Endothelial cell of umbilical vein (primary cell): ENCODE data around the gene SIN3B. TPM values are rescaled to one million over a fixed set of nuclear protein-coding genes. Genes with fewer than 3 reads are reported as not detected.

Experiments used
- BruUV-seq: library from RNA; stranded (reverse); fragments of 400-500 nt; replicated peaks from 2 replicates; lab custom pipeline; 2021; lab: Mats Ljungman, UMichigan
- CTCF ChIA-PET: fragments of 300-600, 350-600 bp; sonication (Branson Sonifier 250); formaldehyde crosslinking; loops from one replicate; lab custom pipeline; 2021; ENCODE audit warnings: antibody characterized with exemption, inconsistent platforms; lab: Charles Lee
- POLR2A ChIA-PET: fragments of 300-600, 350-600 bp; sonication (Branson Sonifier 250); formaldehyde crosslinking; loops from one replicate; lab custom pipeline; 2021; ENCODE audit warnings: antibody characterized with exemption, inconsistent platforms; lab: Charles Lee
- DNase-seq: peaks from one replicate; pipeline ENCODE4 v3.0.0-alpha.2; 2011; ENCODE audit warnings: low read depth, low spot score
- FAIRE-seq: peaks from 2 replicates; lab custom pipeline; 2011; peaks lifted over from hg19 to GRCh38; lab: Jason Lieb, UNC
- H2AFZ ChIP-seq: 2 replicates; pipeline ENCODE4 v1.6.0; 2012; ENCODE audit warnings: low read depth, low read length, control low read depth, inconsistent platforms
- H3K27ac ChIP-seq: 2 replicates; pipeline ENCODE4 v1.5.1; 2011; ENCODE audit warnings: low read depth, mild to moderate bottlenecking, control low read depth, low read length, moderate library complexity; ENCODE audit not compliant: insufficient read depth
- H3K27me3 ChIP-seq, 2 experiments: 2 replicates each; pipeline versions ENCODE4 v1.6.0 to v1.6.1; 2011; ENCODE audit warnings: low read length in 2 of 2, mixed read lengths in 1 of 2; ENCODE audit not compliant: control insufficient read depth in 2 of 2, insufficient read depth in 2 of 2
- H3K36me3 ChIP-seq, 2 experiments: 2 replicates in 1 of 2; 3 replicates in 1 of 2; pipeline ENCODE4 v1.5.1; 2011; ENCODE audit warnings: low read length in 2 of 2, mild to moderate bottlenecking in 1 of 2, moderate library complexity in 1 of 2; ENCODE audit not compliant: control insufficient read depth in 2 of 2, insufficient read depth in 2 of 2; ENCODE audit errors: extremely low read depth in 1 of 2
- H3K4me1 ChIP-seq: 3 replicates; pipeline ENCODE4 v1.5.1; 2011; ENCODE audit warnings: mild to moderate bottlenecking, low read length; ENCODE audit not compliant: control insufficient read depth, insufficient read depth; ENCODE audit errors: extremely low read depth
- H3K4me2 ChIP-seq: 2 replicates; pipeline ENCODE4 v1.6.1; 2011; ENCODE audit warnings: low read length, control low read depth, mixed read lengths; ENCODE audit not compliant: insufficient read depth
- H3K4me3 ChIP-seq, 3 experiments: fragments of 200-600 bp in 1 of 3; sonication (generic), shearing (Covaris generic) in 1 of 3; replicated peaks in 1 of 3; 2 replicates each; pipeline ENCODE4 v1.5.1; 2011 to 2016; ENCODE audit warnings: control low read depth in 3 of 3, low read length in 3 of 3, mild to moderate bottlenecking in 2 of 3, inconsistent platforms in 1 of 3, low read depth in 1 of 3, moderate library complexity in 1 of 3; ENCODE audit not compliant: insufficient read depth in 1 of 3
- H3K79me2 ChIP-seq: 2 replicates; pipeline ENCODE4 v1.6.0; 2012; ENCODE audit warnings: low read length, inconsistent platforms; ENCODE audit not compliant: control insufficient read depth, insufficient read depth
- H3K9ac ChIP-seq: replicated peaks from 2 replicates; pipeline ENCODE3; 2011; ENCODE audit warnings: low read length, control low read depth; ENCODE audit not compliant: insufficient read depth; ENCODE audit errors: extremely low read depth
- H3K9me1 ChIP-seq: replicated peaks from 3 replicates; pipeline ENCODE4 v1.6.0; 2011; ENCODE audit warnings: mild to moderate bottlenecking, low read length; ENCODE audit not compliant: control insufficient read depth, insufficient read depth; ENCODE audit errors: extremely low read depth
- H3K9me3 ChIP-seq: replicated peaks from 2 replicates; pipeline ENCODE4 v1.5.1; 2012; ENCODE audit warnings: low read length, inconsistent platforms; ENCODE audit not compliant: control insufficient read depth, insufficient read depth
- H4K20me1 ChIP-seq: replicated peaks from 2 replicates; pipeline ENCODE3; 2011; ENCODE audit warnings: mild to moderate bottlenecking, low read length; ENCODE audit not compliant: control insufficient read depth, insufficient read depth; ENCODE audit errors: extremely low read depth
- CTCF ChIP-seq, 2 donors: IDR thresholded peaks; 1 replicate in 1 of 2; 2 replicates in 1 of 2; pipeline ENCODE4 v1.5.1; 2011; ENCODE audit warnings: low read length in 2 of 2, mild to moderate bottlenecking in 2 of 2, moderate library complexity in 2 of 2, control low read depth in 1 of 2, inconsistent platforms in 1 of 2, low read depth in 1 of 2; ENCODE audit not compliant: insufficient read depth in 1 of 2; ENCODE audit errors: extremely low read depth in 1 of 2
- EZH2 ChIP-seq: IDR thresholded peaks from 2 replicates; pipeline ENCODE4 v1.6.1; 2012; ENCODE audit warnings: borderline replicate concordance, low read depth, mild to moderate bottlenecking, moderate library complexity, low read length, inconsistent platforms; ENCODE audit not compliant: severe bottlenecking
- FOS ChIP-seq: IDR thresholded peaks from 2 replicates; pipeline ENCODE4 v1.6.1; 2011; ENCODE audit warnings: mild to moderate bottlenecking, low read length, moderate library complexity, borderline replicate concordance; ENCODE audit not compliant: insufficient read depth
- GATA2 ChIP-seq: IDR thresholded peaks from 2 replicates; pipeline ENCODE4 v1.7.0; 2011; ENCODE audit warnings: low read depth, mild to moderate bottlenecking, moderate library complexity, mixed read lengths, low read length; ENCODE audit not compliant: insufficient read length, insufficient read depth
- JUN ChIP-seq: IDR thresholded peaks from 2 replicates; pipeline ENCODE4 v1.6.1; 2011; ENCODE audit warnings: borderline replicate concordance, low read depth; ENCODE audit not compliant: insufficient read length, insufficient read depth
- MAX ChIP-seq: IDR thresholded peaks from 2 replicates; pipeline ENCODE4 v1.6.1; 2011; ENCODE audit not compliant: insufficient read depth, insufficient read length
- MYC ChIP-seq: IDR thresholded peaks from one replicate; pipeline ENCODE4 v1.6.1; 2011; ENCODE audit warnings: mild to moderate bottlenecking, low read depth, low read length
- POLR2A ChIP-seq: IDR thresholded peaks from 2 replicates; pipeline ENCODE4 v1.6.1; 2012; ENCODE audit warnings: low read depth, mild to moderate bottlenecking, control low read depth, low read length
- POLR2AphosphoS5 ChIP-seq: IDR thresholded peaks from 2 replicates; pipeline ENCODE4 v1.6.1; 2012; ENCODE audit warnings: low read depth, mild to moderate bottlenecking, control low read depth, low read length, moderate library complexity; ENCODE audit not compliant: insufficient read depth
- dilution Hi-C: fragments of 300-500 bp; cut with MboI; formaldehyde crosslinking; loops from one replicate; pipeline ENCODE4 v1.15.0; 2019; ENCODE audit warnings: low sequenced_read_pairs; ENCODE audit not compliant: extremely low pct_ligation_motif_present
- intact Hi-C: fragments of 100-400 bp; cut with micrococcal nuclease; formaldehyde crosslinking; loops from one replicate; pipeline ENCODE4 v1.10.0; 2022
- polyA plus RNA-seq, 4 experiments: library from polyadenylated mRNA; depleted of rRNA in 3 of 4; stranded (reverse) in 3 of 4; unstranded in 1 of 4; fragments of >200 nt; gene quantifications; 2 replicates each; pipeline versions ENCODE4 v1.2.1 to v1.2.3, GENCODE V29; 2011 to 2012; ENCODE audit warnings: missing spikeins in 1 of 4
- total RNA-seq: library from RNA; stranded (reverse); gene quantifications from 2 replicates; pipeline ENCODE4 v1.2.3, GENCODE V29; 2021

The SIN3B gene
- total and polyA plus RNA-seq, 2 donors (not counting 3 experiments of a cell fraction or from before 2014, with no cell fraction given), result 46.2 to 75.0 TPM

- POLR2A ChIA-PET, result no interaction called here
- BruUV-seq, result no TSS peak
Measured at GRCh38 chr19:16883522-16883921, 54.3 kb downstream of the SIN3B start.

More at GRCh38 chr19:16883522-16883921, 54.3 kb downstream of the SIN3B start:
- H3K4me3 ChIP-seq, result no peak overlapping the region
- peaks cover 4 to 14% of the 10 kb centered on the region in 2 experiments for H3K36me3 ChIP-seq
- H3K27me3 ChIP-seq, result no peaks in the 10 kb centered on the region
- dilution Hi-C loops, result no loop called here
- no peak overlapping the region for H3K4me2 ChIP-seq
- H3K79me2 ChIP-seq, result no peaks in the 10 kb centered on the region
- H3K27ac ChIP-seq, result no peak overlapping the region
- no peak for FAIRE-seq
- DNase-seq, result no peak
- no peaks in the 10 kb centered on the region for H3K9me1 ChIP-seq
- CTCF ChIA-PET, result no interaction called here
- no peaks in the 10 kb centered on the region for H4K20me1 ChIP-seq
- H3K9ac ChIP-seq, result no peak overlapping the region
- intact Hi-C loops, result no loop called here
- H3K9me3 ChIP-seq, result no peaks in the 10 kb centered on the region
- no peak overlapping the region for H2AFZ ChIP-seq
- no peak for TF ChIP-seq MYC
- TF ChIP-seq JUN, result no peak
- no peak for TF ChIP-seq MAX
- no peak for TF ChIP-seq EZH2
- TF ChIP-seq CTCF (IDR thresholded peaks at IDR 0.05; ENCODE audit: extremely low read depth in 1 of 2, insufficient read depth in 1 of 2, low read depth in 1 of 2, low read length in 2 of 2), result no peak
- TF ChIP-seq POLR2AphosphoS5, result no peak
- no peak for TF ChIP-seq GATA2
- no peak for TF ChIP-seq POLR2A
- no peak for TF ChIP-seq FOS
- peaks cover 9% of the 10 kb centered on the region for H3K4me1 ChIP-seq
